COLO829 (cell line): ENCODE data around the gene CKS1B.
"Not testable (repeated sequence)": the region's sequence is repeated elsewhere in the genome, so short reads cannot be mapped to it uniquely, and the experiment has no call there.

ENCODE experiments used
- DNase-seq: peaks from one replicate; pipeline ENCODE4 v3.0.0; 2012; ENCODE audit warnings: low spot score

CKS1B gene

GRCh38 chr1:154964359-154964758, 10.1 kb upstream of the CKS1B start:
- DNase-seq, result no peak

- DNase-seq, result no peak
These were observed 8.4 kb upstream of the CKS1B start for GRCh38 chr1:154966111-154966510.

GRCh38 chr1:154967331-154967950, 7.0 kb upstream of the CKS1B start:
- no peak for DNase-seq

GRCh38 chr1:154968731-154969130, 5.8 kb upstream of the CKS1B start:
- DNase-seq, result no peak

GRCh38 chr1:154969246-154969645, 5.2 kb upstream of the CKS1B start:
- DNase-seq, result no peak

- DNase-seq, result no peak
These were observed 4.5 kb upstream of the CKS1B start for GRCh38 chr1:154969860-154970452.

- peak; percentile 92 for DNase-seq
These were observed 3.7 kb upstream of the CKS1B start, which contains the start of gene SHC1 for GRCh38 chr1:154970631-154971340. Gene SHC1 (minus strand): TSS chr1:154970747. CDS start chr1:154970526, 221 bp downstream.

GRCh38 chr1:154971341-154971998, 3.0 kb upstream of the CKS1B start:
- DNase-seq, result peak; percentile 48

- no peak for DNase-seq
These were observed 2.3 kb upstream of the CKS1B start for GRCh38 chr1:154972213-154972516.

- DNase-seq, result peak; percentile 90
These were observed 1.8 kb upstream of the CKS1B start for GRCh38 chr1:154972517-154973343.

GRCh38 chr1:154973344-154974101, 958 bp upstream of the CKS1B start:
- DNase-seq, result peak; percentile 99

GRCh38 chr1:154974808-154975408, 427 bp downstream of the CKS1B start:
- peak; percentile 98 for DNase-seq

GRCh38 chr1:154975409-154976059, 1.1 kb downstream of the CKS1B start:
- DNase-seq, result no peak

- DNase-seq, result not testable (repeated sequence)
These were observed 3.3 kb downstream of the CKS1B start for GRCh38 chr1:154977762-154978161.

- no peak for DNase-seq
These were observed 3.9 kb downstream of the CKS1B start for GRCh38 chr1:154978360-154978759.

- DNase-seq, result no peak
These were observed 7.9 kb downstream of the CKS1B start for GRCh38 chr1:154982341-154982740.

GRCh38 chr1:154982897-154983648, 8.6 kb downstream of the CKS1B start, which contains the start of gene FLAD1:
Gene FLAD1 (plus strand): TSS chr1:154983344. CDS start chr1:154983695, 351 bp downstream.
- DNase-seq, result peak; percentile 100

- no peak for DNase-seq
These were observed 9.4 kb downstream of the CKS1B start for GRCh38 chr1:154983776-154984466.

GRCh38 chr1:154986736-154987135, 12.3 kb downstream of the CKS1B start:
- not testable (repeated sequence) for DNase-seq
